HEK293T (cell line): ENCODE data around the gene MTCL3.

ENCODE experiments used
- ARNT ChIP-seq: fragments of 450-650 bp; IDR thresholded peaks from 2 replicates; pipeline ENCODE4 v1.6.1; 2017; ENCODE audit warnings: mild to moderate bottlenecking
- BHLHE40 ChIP-seq: fragments of 450-650 bp; IDR thresholded peaks from 2 replicates; pipeline ENCODE4 v1.6.1; 2016; ENCODE audit warnings: mild to moderate bottlenecking, moderate library complexity, borderline replicate concordance
- CTBP1 ChIP-seq: fragments of 450-650 bp; IDR thresholded peaks from 2 replicates; pipeline ENCODE4 v1.6.1; 2016; ENCODE audit warnings: borderline replicate concordance
- ELF4 ChIP-seq: fragments of 450-650 bp; IDR thresholded peaks from 2 replicates; pipeline ENCODE4 v1.6.1; 2017; ENCODE audit warnings: antibody characterized with exemption
- FOXA1 ChIP-seq: fragments of 450-650 bp; IDR thresholded peaks from 2 replicates; pipeline ENCODE4 v1.6.1; 2016; ENCODE audit warnings: mild to moderate bottlenecking
- FOXK2 ChIP-seq: fragments of 450-650 bp; IDR thresholded peaks from 2 replicates; pipeline ENCODE4 v1.6.1; 2016; ENCODE audit warnings: mild to moderate bottlenecking
- FOXM1 ChIP-seq: fragments of 450-650 bp; IDR thresholded peaks from 2 replicates; pipeline ENCODE4 v1.6.1; 2017; ENCODE audit warnings: mild to moderate bottlenecking, borderline replicate concordance
- HDGF ChIP-seq: fragments of 450-650 bp; IDR thresholded peaks from 2 replicates; pipeline ENCODE4 v1.6.1; 2017; ENCODE audit warnings: antibody characterized with exemption, borderline replicate concordance
- LEF1 ChIP-seq: fragments of 450-650 bp; IDR thresholded peaks from 2 replicates; pipeline ENCODE4 v1.6.1; 2017; ENCODE audit warnings: mild to moderate bottlenecking, borderline replicate concordance
- NFRKB ChIP-seq: fragments of 450-650 bp; IDR thresholded peaks from 2 replicates; pipeline ENCODE4 v1.6.1; 2016; ENCODE audit warnings: mild to moderate bottlenecking, moderate library complexity
- PKNOX1 ChIP-seq: fragments of 450-650 bp; IDR thresholded peaks from 2 replicates; pipeline ENCODE4 v1.6.1; 2016
- SP1 ChIP-seq: fragments of 450-650 bp; IDR thresholded peaks from 2 replicates; pipeline ENCODE4 v1.6.1; 2017
- TARDBP ChIP-seq: fragments of 450-650 bp; IDR thresholded peaks from 2 replicates; pipeline ENCODE4 v1.6.1; 2016
- ZNF384 ChIP-seq: fragments of 450-650 bp; IDR thresholded peaks from 2 replicates; pipeline ENCODE4 v1.6.1; 2016

- TF ChIP-seq HDGF: no peak
- TF ChIP-seq SP1: no peak
- TF ChIP-seq PKNOX1: no peak
- TF ChIP-seq FOXM1: no peak
- TF ChIP-seq ARNT: no peak
- TF ChIP-seq ELF4: no peak
- TF ChIP-seq FOXA1: no peak
- no peak for TF ChIP-seq BHLHE40
- TF ChIP-seq LEF1: no peak
- no peak for TF ChIP-seq ZNF384
- TF ChIP-seq TARDBP: no peak
- no peak for TF ChIP-seq FOXK2
- TF ChIP-seq NFRKB: no peak
- TF ChIP-seq CTBP1: no peak
Measured at GRCh38 chr6:127547904-127548649, 28.9 kb upstream of the MTCL3 start.
